GM19438 (cell line): ENCODE results near the gene OTUD5.
A peak's percentile ranks its signal among the peaks of the same experiment; 100 is the strongest.

ENCODE experiments used
- ATAC-seq: cut with Tn5 transposase; IDR thresholded peaks from one replicate; pipeline ENCODE4 v1.9.1; 2021; ENCODE audit warnings: low read depth; ENCODE audit not compliant: unreplicated experiment

Gene OTUD5

DNA sequence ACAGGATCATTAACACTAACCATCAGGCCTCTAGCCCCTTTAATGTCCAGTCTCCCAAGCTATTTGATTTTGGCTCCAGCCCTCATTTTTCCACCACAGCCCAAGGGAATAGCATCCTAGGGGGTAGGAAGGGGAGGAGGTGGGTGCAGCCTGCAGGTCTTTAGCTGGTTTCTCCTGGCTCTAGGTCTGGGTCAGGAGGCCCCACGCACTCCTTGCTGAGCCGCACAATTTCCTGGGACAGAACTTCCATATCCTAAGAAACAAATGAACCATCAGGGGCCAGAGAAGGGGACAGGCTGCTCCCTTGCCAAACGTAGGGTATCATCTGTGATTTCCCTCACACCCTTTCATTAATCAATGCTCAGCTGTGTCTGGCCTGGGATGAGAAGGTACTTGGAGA is 16.6 kb upstream of the OTUD5 start:
- ATAC-seq, result no peak

DNA sequence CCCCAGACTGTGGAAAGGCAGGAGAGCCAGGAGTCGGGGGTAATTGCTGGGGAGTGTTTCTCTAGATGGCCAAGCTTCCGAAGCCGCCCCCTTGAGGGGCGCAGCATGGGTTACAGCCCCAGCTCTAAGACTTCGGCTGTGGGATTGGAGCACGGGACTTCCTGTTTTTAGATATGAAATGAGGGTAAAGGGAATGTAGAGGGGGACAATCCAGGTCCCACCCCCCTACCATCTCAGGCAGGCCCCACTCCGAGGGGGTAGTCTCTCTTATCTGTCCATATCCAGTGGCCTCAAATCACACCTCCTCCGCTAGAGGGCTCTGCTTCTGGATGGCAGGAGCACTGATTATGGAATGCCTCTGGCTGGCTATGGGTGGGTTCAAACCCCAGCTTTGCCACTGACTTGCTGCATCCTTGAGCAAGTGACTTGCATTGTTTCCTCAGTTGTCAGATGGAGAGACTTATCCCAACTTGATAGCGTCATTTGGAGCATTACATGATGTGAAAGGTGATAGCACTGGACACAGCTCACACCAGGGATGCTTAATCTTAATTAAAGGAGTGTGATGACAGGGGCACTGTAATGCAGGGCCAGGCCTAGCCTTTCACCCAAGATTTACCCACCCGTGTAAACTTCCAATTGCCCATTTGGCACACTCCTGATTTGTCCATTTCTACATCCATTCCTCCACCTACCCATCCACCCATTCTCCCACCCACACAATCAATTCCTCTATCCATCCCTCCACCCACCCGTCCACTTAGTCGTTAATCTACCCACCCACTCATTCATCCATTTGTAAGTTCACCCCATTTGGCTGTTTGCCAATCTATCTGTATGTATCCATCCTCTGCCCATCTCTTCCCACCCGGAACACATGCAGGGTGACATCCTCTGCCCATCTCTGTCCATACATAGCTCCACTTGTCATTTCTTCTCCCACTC is 15.1 kb upstream of the OTUD5 start:
- no peak for ATAC-seq

- ATAC-seq, result no peak
These were observed 14.1 kb upstream of the OTUD5 start, which contains the start of gene KCND1 for GRCh38 chrX:48971249-48972219. Gene KCND1, minus strand, starts transcription at chrX:48971844. Its CDS starts 1,573 bp downstream, at chrX:48970271.

DNA sequence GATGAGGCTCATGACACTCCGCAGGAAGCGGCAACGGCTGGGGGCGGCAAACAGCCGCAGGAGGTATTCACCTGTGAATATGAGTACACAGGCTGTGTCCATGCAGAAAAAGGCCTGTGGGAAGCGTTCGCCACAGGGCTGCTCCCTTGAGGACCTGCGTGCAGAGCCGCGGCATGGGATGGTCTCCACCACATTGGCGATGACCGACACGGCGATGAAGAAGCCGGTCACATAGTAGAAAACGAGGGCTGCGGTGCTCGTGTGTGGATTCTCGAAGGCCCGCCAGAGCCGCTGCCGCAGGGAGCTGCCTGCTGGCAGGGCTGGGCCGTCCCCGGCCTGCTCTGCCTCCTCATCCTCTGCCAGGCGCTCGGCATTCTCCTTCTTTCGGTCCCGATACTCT is 12.1 kb upstream of the OTUD5 start:
- no peak for ATAC-seq

DNA sequence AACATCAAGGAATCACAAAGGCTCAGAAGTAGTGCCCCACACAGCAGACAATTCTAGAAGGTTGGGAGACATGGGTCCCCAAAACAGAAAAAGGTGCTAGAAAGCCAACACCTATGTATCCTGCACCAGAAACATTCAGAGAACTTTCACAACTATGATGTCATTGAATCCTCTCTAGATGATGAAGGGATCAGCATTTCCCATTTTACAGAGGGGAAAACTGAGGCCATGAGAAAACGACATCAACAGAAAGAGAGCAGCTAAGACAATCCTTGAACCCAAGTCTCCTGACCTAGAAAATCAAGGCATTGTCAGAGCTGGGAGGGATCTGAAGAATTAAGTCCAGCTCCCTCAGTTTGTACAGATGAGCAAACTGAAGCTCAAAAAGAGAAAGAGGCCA is 11.0 kb upstream of the OTUD5 start:
- ATAC-seq, result no peak

DNA sequence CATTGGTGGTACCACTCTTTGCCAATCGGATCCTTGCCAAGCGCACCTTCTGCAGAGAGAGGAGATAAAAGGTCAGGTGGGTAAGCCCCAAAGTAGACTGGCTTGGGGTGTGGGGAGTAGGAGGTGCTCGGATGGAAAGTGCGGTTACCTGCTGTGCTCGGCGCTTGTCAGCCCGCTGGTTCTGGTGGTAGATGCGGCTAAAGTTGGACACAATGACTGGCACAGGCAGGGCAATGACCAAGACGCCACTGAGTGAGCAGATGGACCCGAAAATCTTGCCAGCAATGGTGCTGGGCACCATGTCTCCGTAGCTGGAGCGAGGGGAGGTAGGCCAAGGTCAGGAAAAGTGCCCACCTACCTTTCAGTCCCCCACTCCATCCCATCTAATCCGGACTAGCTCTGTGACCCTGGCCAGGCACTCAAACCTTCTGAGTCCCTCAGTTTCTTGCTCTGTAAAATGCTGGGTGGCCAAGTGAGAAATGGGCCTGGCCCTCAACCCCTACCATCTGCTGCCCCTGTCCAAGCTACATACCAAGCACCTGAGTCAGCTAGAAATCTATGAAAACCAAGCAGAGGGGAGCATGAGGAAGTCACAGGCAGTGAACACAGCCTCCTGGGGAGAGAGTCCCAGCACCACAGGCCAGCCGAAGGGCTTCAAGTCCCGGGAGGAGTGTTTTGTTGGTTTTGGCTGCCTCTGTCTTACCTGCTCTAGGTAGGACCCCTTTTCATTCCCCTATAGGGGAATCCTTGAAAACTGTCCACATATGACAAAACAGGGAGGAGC is 9.6 kb upstream of the OTUD5 start:
- no peak for ATAC-seq

- no peak for ATAC-seq
These were observed 8.6 kb upstream of the OTUD5 start for GRCh38 chrX:48965959-48966358.

GRCh38 chrX:48961585-48962091 is 4.2 kb upstream of the OTUD5 start:
- no peak for ATAC-seq

DNA sequence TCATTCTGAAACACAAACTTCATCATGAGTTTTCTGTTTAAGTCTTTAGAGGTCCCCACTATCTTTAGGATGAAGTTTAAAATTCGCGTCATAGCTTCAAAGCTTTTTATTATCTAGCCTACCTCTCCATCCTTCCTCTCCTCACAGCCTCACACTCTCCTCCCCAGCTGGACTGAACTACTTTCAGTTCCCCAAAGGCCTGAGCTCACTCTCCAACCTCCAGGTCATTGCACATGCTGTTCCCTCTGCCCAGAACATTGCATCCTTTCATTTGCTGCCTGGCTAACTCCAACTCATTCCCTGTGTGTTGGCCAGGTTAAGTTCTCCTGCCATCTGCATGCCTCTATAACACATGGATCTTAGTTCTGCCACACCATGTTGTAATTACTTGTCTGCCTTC is 2.9 kb upstream of the OTUD5 start:
- ATAC-seq, result no peak

GRCh38 chrX:48958635-48959094 is 1.3 kb upstream of the OTUD5 start:
- ATAC-seq, result no peak

DNA sequence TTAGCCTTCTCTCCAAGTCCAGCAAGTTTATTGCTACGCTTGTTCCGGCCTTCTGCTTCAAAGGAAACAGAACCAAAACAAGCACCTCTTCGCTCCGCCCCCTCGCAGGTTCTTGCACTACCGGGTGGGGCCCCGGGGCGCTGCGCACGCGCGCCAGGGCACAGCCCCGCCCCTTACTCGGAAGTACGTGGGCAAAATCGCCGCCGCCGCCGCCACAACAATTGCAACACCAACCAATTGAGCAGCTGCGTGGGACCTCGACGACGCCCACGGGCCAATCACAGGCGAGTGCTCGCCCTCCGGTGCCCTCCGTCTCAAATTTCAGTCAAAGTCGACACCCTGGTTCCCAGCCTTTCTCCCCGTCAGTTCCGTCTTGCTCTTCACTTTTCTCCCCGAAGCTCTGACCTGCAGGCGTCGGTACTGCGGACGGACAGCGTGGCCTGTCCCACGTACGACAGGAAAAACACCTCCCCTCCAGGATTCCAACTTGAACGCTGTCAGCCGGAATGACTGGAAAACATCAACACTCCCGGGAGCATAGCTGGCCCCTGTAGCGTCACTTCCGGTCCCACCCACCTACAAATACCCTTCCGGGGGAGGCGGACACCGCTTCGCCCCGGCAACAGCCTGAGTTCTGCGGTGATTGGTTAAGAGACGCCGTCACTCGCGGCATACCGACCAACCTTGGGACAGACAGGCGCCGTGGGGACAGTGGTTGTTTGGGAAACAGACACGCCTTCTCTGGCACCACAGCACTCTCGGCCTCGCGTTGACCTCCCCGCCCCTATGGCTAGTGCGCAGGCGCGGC is 624 bp upstream of the OTUD5 start:
- ATAC-seq, result peak; percentile 81

DNA sequence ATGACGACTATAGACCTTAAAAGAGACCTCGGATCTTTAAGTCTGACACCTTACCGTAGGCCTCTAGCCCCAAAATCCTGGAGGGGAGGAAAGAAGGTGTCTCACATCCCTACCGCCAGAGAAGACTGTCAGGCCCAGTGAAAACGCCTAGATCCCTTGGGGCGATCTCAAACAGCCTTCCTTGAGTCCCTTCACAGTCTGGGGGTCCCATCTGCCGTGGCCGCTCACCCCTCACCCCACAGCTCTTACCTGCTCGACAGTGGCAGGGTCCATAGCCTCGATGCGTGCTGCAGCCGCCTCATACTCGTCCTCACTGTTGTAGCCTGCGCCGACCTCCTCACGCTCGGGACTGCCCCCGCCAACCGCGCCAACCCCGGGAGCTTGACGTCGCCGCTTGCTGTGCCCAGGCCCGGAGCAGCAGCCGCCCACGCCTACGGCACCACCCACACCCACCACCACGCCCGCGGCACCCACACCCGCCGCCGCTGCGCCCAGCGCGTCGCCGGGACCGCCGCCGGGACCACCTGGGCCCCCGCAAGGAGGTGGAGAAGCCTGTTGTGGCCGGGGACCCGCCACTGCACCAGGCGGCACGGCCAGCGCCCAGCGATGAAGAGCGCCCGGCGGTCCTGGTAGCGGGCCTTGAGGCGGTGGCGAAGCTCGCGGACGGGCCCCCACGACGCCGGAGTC is 536 bp downstream of the OTUD5 start:
- no peak for ATAC-seq

DNA sequence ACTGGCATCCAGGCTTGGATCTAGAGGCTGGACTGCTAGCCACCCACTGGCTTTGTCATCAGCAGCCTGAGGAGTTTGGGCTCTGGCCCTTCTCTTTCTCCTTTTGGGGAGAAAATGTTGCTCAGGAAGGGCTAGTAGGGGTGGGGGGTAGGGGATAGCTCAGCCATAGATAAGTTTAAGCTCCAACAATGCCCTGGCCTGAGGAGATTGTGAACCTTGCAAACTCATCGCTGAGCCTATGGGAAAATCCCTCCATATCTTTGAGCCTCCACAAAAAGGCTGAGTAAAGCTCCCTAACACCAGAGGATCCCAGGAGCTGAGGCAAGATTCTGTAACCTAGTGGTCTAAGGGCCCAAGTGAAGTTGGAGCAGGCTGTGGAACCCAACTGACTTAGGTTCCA is 8.8 kb downstream of the OTUD5 start:
- no peak for ATAC-seq

GRCh38 chrX:48945517-48946348 is 11.7 kb downstream of the OTUD5 start:
- ATAC-seq, result no peak

GRCh38 chrX:48942895-48943294 is 14.5 kb downstream of the OTUD5 start:
- ATAC-seq, result no peak

DNA sequence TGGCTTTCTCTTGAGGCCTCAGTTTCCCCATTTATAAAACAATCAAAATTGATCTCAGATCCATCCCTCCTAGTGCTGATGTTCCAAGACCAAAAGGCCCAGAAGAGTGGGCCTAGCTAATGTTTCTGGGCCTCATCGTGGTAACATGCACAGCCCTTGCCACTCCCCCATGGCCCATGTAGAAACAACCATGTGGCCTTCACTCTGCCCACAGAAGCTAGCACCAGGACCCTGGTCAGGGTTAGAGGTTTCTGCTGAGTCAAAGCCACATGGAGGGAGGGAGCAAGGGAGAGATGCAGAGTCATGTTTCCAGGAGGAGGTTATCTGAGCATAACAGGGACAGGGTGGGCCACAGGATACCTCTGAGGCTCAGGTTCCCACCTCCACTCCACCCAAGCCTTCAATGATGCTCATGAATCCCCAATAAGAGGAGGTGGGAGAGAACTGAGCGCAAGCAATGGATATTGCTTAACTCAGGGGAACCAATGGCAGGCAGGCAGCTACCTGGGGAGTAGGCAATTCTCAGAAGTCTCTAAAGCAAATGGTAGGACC is 16.9 kb downstream of the OTUD5 start:
- ATAC-seq, result no peak

DNA sequence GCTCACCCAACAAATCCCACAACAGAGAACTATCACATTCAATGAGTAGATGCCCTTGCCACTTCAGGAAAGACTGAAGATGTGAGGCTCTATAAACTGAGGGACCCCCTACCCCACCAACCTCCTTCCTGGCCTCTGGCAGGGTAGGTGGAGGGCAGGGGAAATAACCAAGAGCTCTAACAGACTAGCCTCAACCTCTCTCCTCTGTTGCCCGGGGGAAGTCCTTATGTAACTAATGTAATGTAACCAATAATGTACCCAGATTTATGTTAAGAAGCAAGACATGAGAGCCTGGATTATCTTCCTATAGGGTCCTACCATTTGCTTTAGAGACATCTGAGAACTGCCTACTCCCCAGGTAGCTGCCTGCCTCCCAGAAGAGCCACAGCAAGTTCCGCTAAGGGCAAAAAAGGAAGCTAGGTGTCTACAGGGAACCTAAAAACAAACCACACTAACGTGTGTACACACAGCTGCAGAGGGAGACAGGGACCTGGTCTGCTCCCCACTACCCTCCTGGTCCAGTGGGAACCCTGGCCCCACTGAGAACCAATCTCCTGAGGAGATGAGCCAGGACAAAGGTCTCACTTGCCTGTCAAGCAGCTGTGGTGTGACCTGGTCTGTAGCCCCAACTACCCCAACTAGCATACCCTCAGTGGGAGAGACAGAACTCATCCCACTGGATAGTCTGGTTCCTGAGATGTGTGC is 17.7 kb downstream of the OTUD5 start:
- no peak for ATAC-seq
